Posterior cingulate gyrus (tissue), 11 donors: ENCODE data around the gene CORO2B.
"Not testable (repeated sequence)": the region's sequence is repeated elsewhere in the genome, so short reads cannot be mapped to it uniquely, and the experiment has no call there.

ENCODE experiments used
- DNase-seq, 10 donors: peaks; one replicate each; pipeline versions ENCODE4 v3.0.0 to v3.0.0-alpha.2; 2020 to 2021; ENCODE audit warnings: mixed read lengths in 3 of 10
- intact Hi-C: fragments of 100-400 bp; cut with DNase I; formaldehyde crosslinking; loops from one replicate; pipeline ENCODE4 v1.15.1; 2023

The CORO2B gene

GRCh38 chr15:68638953-68639515, 60.2 kb downstream of the CORO2B start:
- intact Hi-C loops = no loop called here
- peak in 2 of 10 donors; percentile 5 to 55 for DNase-seq

GRCh38 chr15:68639926-68640600, 61.3 kb downstream of the CORO2B start:
- peak in 2 of 10 donors; percentile 13 to 72 for DNase-seq
- intact Hi-C loops = no loop called here

DNA sequence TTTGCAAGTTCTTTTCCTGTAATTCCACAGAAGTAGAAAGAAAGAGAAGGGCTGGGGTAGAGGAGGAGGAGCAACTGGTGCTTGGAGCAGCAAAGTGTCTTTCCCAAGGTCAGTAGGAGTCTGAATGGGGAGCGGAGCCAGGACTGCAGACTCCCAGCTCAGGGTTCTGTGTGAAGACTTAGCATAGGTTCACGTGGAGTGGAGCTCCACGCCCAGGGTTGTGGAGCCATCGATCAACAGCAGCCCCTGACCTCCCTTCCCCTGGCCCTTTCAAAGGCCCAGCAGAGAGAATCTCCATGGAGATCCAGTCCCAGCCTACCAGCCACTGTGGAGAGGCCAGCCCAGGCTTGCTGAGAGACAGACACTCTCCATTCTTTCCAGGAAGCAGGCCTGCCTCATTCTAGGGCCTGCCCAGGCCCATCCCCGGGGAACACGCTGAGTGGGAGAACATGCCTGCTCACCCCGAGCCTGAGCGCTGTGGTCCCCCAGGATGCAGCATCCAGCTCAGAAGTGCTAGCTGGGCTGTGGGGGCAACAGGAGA, 62.1 kb downstream of the CORO2B start:
- peak in 4 of 10 donors; percentile 20 to 89 (median 42) for DNase-seq
- intact Hi-C loops = no loop called here

GRCh38 chr15:68641376-68641775, 62.6 kb downstream of the CORO2B start:
- intact Hi-C loops = no loop called here
- peak in 3 of 10 donors; percentile 7 to 72 (median 14) for DNase-seq

GRCh38 chr15:68642491-68642845, 63.7 kb downstream of the CORO2B start:
- DNase-seq = peak in 3 of 10 donors; percentile 7 to 77 (median 14)
- intact Hi-C loops = no loop called here

DNA sequence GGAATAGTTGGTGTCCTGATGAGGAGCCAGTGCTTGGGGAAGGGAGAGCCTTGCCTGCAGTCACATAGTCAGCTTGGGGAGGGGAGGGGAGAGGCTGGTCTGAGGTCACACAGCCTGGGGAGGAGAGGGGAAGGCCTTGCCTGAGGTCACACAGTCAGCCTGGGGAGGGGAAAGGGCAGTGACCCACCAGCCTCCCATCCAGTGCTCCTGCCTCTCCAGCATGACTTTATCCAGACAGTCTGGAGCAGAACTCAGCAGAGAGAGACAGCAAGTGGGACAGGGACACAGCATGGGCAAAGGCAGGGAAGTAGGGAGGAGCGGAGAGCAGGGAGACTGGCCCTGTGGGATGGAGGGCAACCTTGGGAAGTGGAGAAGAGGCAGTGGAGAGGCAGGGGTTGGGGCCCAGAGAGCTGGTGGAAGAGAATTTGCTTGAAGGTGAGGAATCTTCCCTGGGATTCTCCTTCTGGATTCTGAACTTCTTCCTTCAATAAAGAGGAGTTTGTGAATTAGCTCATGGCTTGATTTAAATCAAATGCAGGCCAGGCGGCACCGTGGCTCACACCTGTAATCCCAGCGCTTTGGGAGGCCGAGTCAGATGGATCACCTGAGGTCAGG, 64.5 kb downstream of the CORO2B start:
- intact Hi-C loops = no loop called here
- peak in 3 of 10 donors; percentile 7 to 56 (median 14) for DNase-seq

DNA sequence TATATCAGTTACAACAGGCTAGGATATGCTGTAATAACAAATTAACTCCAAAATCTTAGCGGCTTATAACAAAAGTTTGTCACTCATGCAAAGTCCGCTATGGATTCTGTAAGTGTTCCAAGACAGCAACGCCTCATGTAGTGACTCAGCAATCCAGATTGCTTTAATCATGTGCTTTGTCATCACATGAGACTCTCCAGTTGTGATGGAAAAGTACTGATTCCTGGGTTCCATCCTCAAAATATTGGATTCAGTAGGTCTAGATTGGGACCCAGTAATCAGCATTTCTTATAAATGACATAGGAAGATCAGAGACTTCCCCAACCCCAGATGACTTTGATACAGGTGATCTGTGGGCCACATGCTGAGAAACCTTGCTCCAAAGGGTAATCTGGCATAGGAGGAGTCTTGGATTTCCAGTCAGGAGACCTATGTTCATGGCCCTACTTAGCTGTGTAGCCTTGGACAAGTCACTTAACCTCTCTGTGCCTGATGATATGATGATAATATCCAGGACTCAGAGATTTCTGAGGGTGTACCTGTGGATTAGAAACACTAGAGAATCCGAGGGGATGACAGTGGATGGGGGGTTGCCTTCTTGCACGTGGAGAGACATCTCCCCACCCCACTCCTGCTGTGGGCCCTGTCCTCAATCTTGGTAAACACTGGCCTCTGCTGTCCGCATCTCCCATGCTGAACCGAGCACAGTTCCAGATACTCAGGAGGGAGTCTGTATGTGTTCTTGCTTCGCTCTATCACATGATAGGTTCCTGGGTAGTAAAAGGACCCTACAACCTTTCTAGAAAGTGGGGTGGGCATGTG, 65.5 kb downstream of the CORO2B start:
- intact Hi-C loops = no loop called here
- peak in 3 of 10 donors; percentile 38 to 86 (median 38) for DNase-seq

DNA sequence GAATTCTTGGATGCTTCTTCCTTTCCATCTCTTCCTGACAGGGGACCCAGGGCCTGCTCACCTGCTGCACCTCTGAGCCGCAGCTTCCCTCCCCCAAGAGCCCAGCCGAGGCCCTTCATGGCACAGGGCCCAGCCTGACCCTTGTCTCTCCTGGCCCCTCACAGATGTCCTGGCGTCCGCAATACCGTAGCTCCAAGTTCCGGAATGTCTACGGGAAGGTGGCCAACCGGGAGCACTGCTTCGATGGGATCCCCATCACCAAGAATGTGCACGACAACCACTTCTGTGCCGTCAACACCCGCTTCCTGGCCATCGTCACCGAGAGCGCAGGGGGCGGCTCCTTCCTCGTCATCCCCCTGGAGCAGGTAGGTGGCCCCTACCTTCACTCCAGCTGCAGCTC, 66.2 kb downstream of the CORO2B start:
- intact Hi-C loops = no loop called here
- peak in 3 of 10 donors; percentile 8 to 65 (median 14) for DNase-seq

- intact Hi-C loops = no loop called here
- peak in 9 of 10 donors; percentile 7 to 94 (median 60) for DNase-seq
These were observed 67.4 kb downstream of the CORO2B start for GRCh38 chr15:68646156-68646555.

DNA sequence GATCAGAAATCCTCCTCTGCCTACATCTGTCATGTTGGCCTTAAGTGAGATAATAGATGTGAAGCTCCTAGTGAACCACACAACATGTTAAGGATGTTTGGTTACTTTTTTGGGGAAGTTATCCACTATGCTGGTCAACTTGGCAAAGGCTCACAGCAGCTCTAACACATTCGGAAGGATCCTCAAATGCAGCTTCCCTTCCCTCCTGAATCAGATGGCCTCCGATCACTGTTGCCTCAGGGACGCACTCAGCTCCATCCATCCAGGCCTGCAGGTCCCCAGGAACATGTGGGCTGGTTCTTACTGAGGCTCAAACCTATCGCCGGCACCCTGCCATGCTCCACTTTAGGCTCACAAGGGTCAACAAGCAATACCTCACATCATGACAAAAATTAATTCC, 67.9 kb downstream of the CORO2B start:
- peak in 2 of 10 donors; percentile 11 to 15 for DNase-seq

GRCh38 chr15:68647361-68647760, 68.6 kb downstream of the CORO2B start:
- DNase-seq = peak in 2 of 10 donors; percentile 9 to 28
- intact Hi-C loops = not testable (repeated sequence)

More for the DNA sequence above, 67.9 kb downstream of the CORO2B start:
- intact Hi-C loops = no loop called here

- peak in 3 of 10 donors; percentile 74 to 93 (median 77) for DNase-seq
- intact Hi-C loops = no loop called here
These were observed 72.3 kb downstream of the CORO2B start for GRCh38 chr15:68650901-68651709.

DNA sequence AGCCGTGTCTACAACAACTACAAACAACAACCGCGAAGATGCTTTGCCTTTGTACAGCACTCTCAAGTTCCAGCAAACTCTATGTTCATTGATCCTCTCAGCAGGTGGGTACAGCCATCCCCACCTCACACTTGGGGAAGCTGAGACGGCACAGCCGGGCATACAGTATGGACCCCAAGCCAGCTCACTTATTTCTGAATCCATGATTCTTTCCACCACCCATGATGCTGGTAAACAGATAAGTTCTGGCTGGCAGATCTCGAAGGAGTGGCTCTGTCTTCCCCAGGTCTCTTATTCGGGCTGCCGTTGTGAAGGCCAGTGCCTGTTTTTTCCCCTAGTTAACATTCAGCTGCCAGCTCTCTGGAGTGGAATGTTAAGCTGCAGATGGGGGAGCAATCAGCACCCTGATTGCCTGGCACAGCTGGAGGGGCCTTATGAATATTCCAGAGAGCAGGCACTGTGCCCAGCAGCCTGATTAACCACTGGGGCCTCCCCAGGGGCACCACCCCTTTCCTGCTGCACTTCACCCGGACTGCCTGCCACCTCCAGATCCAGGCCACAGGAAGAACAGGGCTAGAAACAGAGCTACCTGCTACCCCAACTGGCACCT, 73.2 kb downstream of the CORO2B start:
- DNase-seq = peak; percentile 66 to 96 (median 82)
- intact Hi-C loops = no loop called here

GRCh38 chr15:68653031-68653635, 74.3 kb downstream of the CORO2B start:
- intact Hi-C loops = no loop called here
- peak in 2 of 10 donors; percentile 15 to 59 for DNase-seq

- intact Hi-C loops = no loop called here
- DNase-seq = peak in 2 of 10 donors; percentile 4 to 7
These were observed 75.0 kb downstream of the CORO2B start for GRCh38 chr15:68653801-68654200.

DNA sequence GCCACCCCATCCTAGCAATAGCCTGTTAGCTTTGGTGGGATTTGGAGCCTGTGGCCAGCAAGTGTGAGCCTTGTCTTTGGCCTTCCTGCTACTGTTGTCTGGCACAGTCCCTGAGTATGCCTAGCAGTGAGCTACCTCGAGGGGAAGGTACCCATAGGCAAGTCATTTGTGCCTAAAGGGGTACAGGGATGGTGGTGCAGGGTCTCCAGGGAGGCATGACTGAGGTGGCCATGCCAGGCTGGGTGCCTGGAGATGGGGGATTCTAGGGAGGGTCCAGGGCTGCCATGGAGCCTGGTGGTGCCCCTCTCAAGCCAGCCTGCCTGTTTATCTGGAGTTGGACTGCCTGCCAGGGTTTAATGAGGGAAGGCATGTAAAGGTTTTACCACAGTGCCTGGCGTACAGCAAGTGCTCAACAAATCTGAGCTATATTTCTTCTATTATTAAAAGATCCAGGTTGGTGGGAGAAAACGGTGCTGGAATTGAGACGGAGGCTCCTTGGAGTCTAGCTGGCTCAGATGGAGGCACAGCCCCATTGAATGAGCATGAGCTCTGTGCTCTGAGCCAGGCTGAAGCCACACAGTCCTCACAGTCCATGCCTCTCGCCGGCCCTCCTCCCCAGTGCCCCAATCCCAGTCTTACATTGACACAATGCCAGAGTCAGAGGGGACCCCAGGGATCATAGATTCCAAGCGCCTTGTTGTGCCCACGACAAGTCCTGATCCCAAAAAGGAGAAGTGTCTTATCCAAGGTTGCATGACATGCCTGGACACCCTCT, 76.2 kb downstream of the CORO2B start:
- intact Hi-C loops = no loop called here
- DNase-seq = peak in 2 of 10 donors; percentile 16 to 79

DNA sequence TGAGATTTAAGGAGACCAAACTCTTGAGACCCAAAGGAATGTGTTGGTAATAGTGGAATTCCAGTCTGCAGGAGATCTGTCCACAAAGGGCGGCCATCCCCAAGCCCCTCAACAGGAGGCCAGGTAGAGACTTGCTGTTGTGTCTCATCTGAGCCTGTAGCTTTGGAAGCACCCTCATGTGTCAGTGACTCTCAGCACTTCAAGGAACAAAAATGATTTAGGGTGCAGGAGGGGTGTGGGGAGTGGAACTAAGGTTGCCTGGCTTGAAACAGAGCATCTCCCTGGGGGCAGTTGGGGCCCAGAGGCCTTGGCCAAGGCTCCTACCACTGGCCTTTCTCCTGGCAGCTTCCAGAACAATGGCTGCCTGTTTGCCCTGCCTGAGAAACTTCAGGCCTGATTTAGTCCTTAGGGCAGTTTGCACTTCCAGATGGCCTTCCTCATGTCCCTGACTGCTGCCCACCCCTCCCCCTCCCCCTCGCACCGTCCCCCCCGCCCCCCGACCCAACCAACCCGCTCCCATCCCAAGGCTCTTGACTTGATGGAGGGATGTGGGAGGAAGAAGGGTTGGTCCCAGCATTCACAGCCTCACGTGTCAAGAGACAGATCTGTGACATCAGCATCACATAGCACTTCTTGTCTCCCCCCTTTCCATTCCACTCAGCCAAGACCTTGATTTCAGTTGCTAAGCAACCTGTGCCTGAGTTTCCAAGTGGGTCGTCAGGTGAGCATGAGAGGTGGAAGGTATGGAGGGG, 77.1 kb downstream of the CORO2B start:
- intact Hi-C loops = no loop called here
- peak in 2 of 10 donors; percentile 18 to 82 for DNase-seq

DNA sequence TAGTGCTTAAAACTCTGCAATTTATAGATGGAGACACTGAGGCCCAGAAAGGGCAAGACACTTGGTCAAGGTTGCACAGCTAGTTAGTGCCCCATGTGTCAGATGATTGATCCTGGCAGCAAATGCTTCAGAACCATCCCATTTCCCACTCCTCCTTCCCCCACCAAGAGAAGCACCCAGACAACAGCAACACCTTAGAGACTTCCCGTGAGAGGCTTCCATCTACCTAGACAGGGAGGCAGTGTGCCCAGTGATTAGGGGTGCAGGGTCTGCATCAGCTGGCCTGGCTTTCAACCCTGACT, 77.6 kb downstream of the CORO2B start:
- DNase-seq = no peak

More for the DNA sequence above, 77.6 kb downstream of the CORO2B start:
- intact Hi-C loops = no loop called here
